Neural cell (in vitro differentiated cells): ENCODE results near the gene NUDT8. TPM values are rescaled to one million over a fixed set of nuclear protein-coding genes. Genes with fewer than 3 reads are reported as not detected.

Experiments
- H2AFZ ChIP-seq: fragments of 200-600, 300-800 bp; sonication (generic), shearing (Covaris generic); 2 replicates; pipeline ENCODE4 v1.6.0; 2014; ENCODE audit warnings: low read depth, mild to moderate bottlenecking, antibody characterized with exemption, low read length, moderate library complexity
- H3F3A ChIP-seq: fragments of 200-600 bp; shearing (Covaris generic); 2 replicates; pipeline ENCODE4 v1.6.1; 2016; ENCODE audit warnings: mild to moderate bottlenecking, moderate library complexity, mixed read lengths, antibody characterized with exemption, low read length; ENCODE audit not compliant: insufficient read depth, poor library complexity, severe bottlenecking
- H3K27ac ChIP-seq: fragments of 200-600, 300-800 bp; sonication (generic), shearing (Covaris generic); 2 replicates; pipeline ENCODE4 v1.5.1; 2014; ENCODE audit warnings: mild to moderate bottlenecking, low read length, moderate library complexity
- H3K27me3 ChIP-seq: fragments of 300-800, 200-600 bp; sonication (generic), shearing (Covaris generic); 2 replicates; pipeline ENCODE4 v1.6.0; 2014; ENCODE audit warnings: mild to moderate bottlenecking, low read depth, low read length, moderate library complexity; ENCODE audit not compliant: insufficient read depth
- H3K36me3 ChIP-seq: fragments of 300-800, 200-600 bp; sonication (generic), shearing (Covaris generic); 2 replicates; pipeline ENCODE4 v1.5.1; 2014; ENCODE audit warnings: mild to moderate bottlenecking, antibody characterized with exemption, low read length, moderate library complexity; ENCODE audit not compliant: insufficient read depth
- H3K4me2 ChIP-seq: fragments of 300-800, 200-600 bp; sonication (generic), shearing (Covaris generic); 2 replicates; pipeline ENCODE4 v1.6.0; 2014; ENCODE audit warnings: mild to moderate bottlenecking, low read length
- H3K4me3 ChIP-seq: fragments of 300-800, 200-600 bp; sonication (generic), shearing (Covaris generic); 2 replicates; pipeline ENCODE4 v1.5.1; 2014; ENCODE audit warnings: mild to moderate bottlenecking, low read length, moderate library complexity
- H3K79me2 ChIP-seq: fragments of 200-600 bp; shearing (Covaris generic); replicated peaks from 2 replicates; pipeline ENCODE4 v1.6.0; 2014; ENCODE audit warnings: mild to moderate bottlenecking, low read length, moderate library complexity; ENCODE audit not compliant: insufficient read depth
- H3K9ac ChIP-seq: fragments of 300-800, 200-600 bp; sonication (generic), shearing (Covaris generic); 2 replicates; pipeline ENCODE4 v1.6.1; 2016; ENCODE audit warnings: mild to moderate bottlenecking, low read length, mixed read lengths
- H3K9me2 ChIP-seq: fragments of 200-600 bp; shearing (Covaris generic); 2 replicates; pipeline ENCODE4 v1.6.1; 2016; ENCODE audit warnings: mild to moderate bottlenecking, low read length, mixed read lengths; ENCODE audit not compliant: insufficient read depth
- H3K9me3 ChIP-seq: fragments of 200-600, 300-800 bp; sonication (generic), shearing (Covaris generic); 2 replicates; pipeline ENCODE4 v1.6.1; 2016; ENCODE audit warnings: mild to moderate bottlenecking, mixed run types, low read length, moderate library complexity, mixed read lengths
- H4K20me1 ChIP-seq: fragments of 200-600 bp; shearing (Covaris generic); 2 replicates; pipeline ENCODE4 v1.6.1; 2016; ENCODE audit warnings: mild to moderate bottlenecking, mixed run types; ENCODE audit not compliant: insufficient read depth
- CTCF ChIP-seq: fragments of 450-650 bp; IDR thresholded peaks from 2 replicates; pipeline ENCODE4 v1.5.1; 2014; ENCODE audit warnings: antibody characterized with exemption, mild to moderate bottlenecking, moderate library complexity; ENCODE audit not compliant: poor library complexity, severe bottlenecking
- EP300 ChIP-seq: fragments of 450-650 bp; conservative IDR thresholded peaks from 2 replicates; pipeline ENCODE4 v1.6.1; 2014; ENCODE audit warnings: antibody characterized with exemption, mild to moderate bottlenecking, moderate library complexity; ENCODE audit not compliant: poor library complexity, severe bottlenecking
- EZH2 ChIP-seq: fragments of 200-600, 300-800 bp; shearing (Covaris generic), sonication (generic); IDR thresholded peaks from 2 replicates; pipeline ENCODE4 v1.6.1; 2014; ENCODE audit warnings: antibody characterized with exemption, low read length, borderline replicate concordance, mild to moderate bottlenecking; ENCODE audit not compliant: insufficient read depth, poor library complexity, severe bottlenecking
- MXI1 ChIP-seq: fragments of 450-650 bp; conservative IDR thresholded peaks from 2 replicates; pipeline ENCODE4 v1.6.1; 2014; ENCODE audit warnings: antibody characterized with exemption, mild to moderate bottlenecking; ENCODE audit not compliant: poor library complexity, severe bottlenecking
- POLR2AphosphoS5 ChIP-seq: IDR thresholded peaks from 2 replicates; pipeline ENCODE4 v1.6.1; 2012
- RAD21 ChIP-seq: fragments of 450-650 bp; conservative IDR thresholded peaks from 2 replicates; pipeline ENCODE4 v1.6.1; 2014; ENCODE audit warnings: antibody characterized with exemption, mild to moderate bottlenecking, moderate library complexity
- REST ChIP-seq: IDR thresholded peaks from 2 replicates; pipeline ENCODE4 v1.6.1; 2012; ENCODE audit warnings: borderline replicate concordance
- SMC3 ChIP-seq: fragments of 450-650 bp; conservative IDR thresholded peaks from 2 replicates; pipeline ENCODE4 v1.6.1; 2014; ENCODE audit warnings: antibody characterized with exemption, mild to moderate bottlenecking, moderate library complexity; ENCODE audit not compliant: poor library complexity
- TAF1 ChIP-seq: IDR thresholded peaks from 2 replicates; pipeline ENCODE4 v1.6.1; 2012; ENCODE audit warnings: low read depth
- polyA plus RNA-seq: library from polyadenylated mRNA; depleted of rRNA; stranded (reverse); fragments of >200 nt; gene quantifications from 2 replicates; pipeline ENCODE4 v1.2.3, GENCODE V29; 2014

Gene NUDT8
- polyA plus RNA-seq, 1 donor from 2014 or later = not detected

- Histone ChIP-seq H3K36me3 (no peaks in the 10 kb centered on the region), H2AFZ (no peak overlapping the region), H3K9me3 (no peaks in the 10 kb centered on the region), H3K27ac (no peak overlapping the region), H3K4me2 (no peak overlapping the region), H3F3A (no peaks in the 10 kb centered on the region), H3K9me2 (no peaks in the 10 kb centered on the region), H4K20me1 (no peaks in the 10 kb centered on the region), H3K79me2 (peaks cover 6% of the 10 kb centered on the region), H3K4me3 (no peak overlapping the region), H3K9ac (no peak overlapping the region), H3K27me3 (no peaks in the 10 kb centered on the region)
- TF ChIP-seq POLR2AphosphoS5 (no peak), EZH2 (no peak), TAF1 (no peak), REST (no peak), SMC3 (no peak), CTCF (no peak), MXI1 (no peak), RAD21 (no peak), EP300 (no peak)
These were observed 21.3 kb downstream of the NUDT8 start for GRCh38 chr11:67608486-67608885.

GRCh38 chr11:67607507-67607906 is 22.2 kb downstream of the NUDT8 start:
- TF ChIP-seq SMC3 = no peak
- no peak for TF ChIP-seq EP300
- TF ChIP-seq MXI1 = no peak
- TF ChIP-seq POLR2AphosphoS5 = no peak
- no peak for TF ChIP-seq RAD21
- no peak for TF ChIP-seq EZH2
- TF ChIP-seq TAF1 = no peak
- no peak for TF ChIP-seq REST
- no peak for TF ChIP-seq CTCF
- H3K9ac ChIP-seq = peak overlapping the region; percentile 86
- peak overlapping the region; percentile 88 for H3K4me3 ChIP-seq
- H2AFZ ChIP-seq = no peak overlapping the region
- no peaks in the 10 kb centered on the region for H3K36me3 ChIP-seq
- H3F3A ChIP-seq = no peaks in the 10 kb centered on the region
- H4K20me1 ChIP-seq = no peaks in the 10 kb centered on the region
- H3K79me2 ChIP-seq = peaks cover 6% of the 10 kb centered on the region
- peak overlapping the region; percentile 61 for H3K27ac ChIP-seq
- no peaks in the 10 kb centered on the region for H3K9me2 ChIP-seq
- H3K4me2 ChIP-seq = peak overlapping the region; percentile 89
- H3K27me3 ChIP-seq = no peaks in the 10 kb centered on the region
- H3K9me3 ChIP-seq = no peaks in the 10 kb centered on the region
